Activated CD8-positive, alpha-beta T cell treated with anti-CD3 and anti-CD28 coated beads for 36 hours (primary cell): ENCODE results near the gene SFXN2. TPM values are rescaled to one million over a fixed set of nuclear protein-coding genes. Genes with fewer than 3 reads are reported as not detected.

Experiments
- ATAC-seq: fragments of 200-7000 bp; cut with Tn5 transposase; one replicate; pipeline ENCODE4 v1.10.0; 2021; ENCODE audit warnings: mild to moderate bottlenecking, moderate library complexity
- CTCF ChIA-PET: fragments of 350-600 bp; sonication (Branson Sonifier 250); formaldehyde crosslinking; loops from one replicate; lab custom pipeline; 2021; ENCODE audit warnings: antibody characterized with exemption; lab: Charles Lee
- POLR2A ChIA-PET: fragments of 350-600 bp; sonication (Branson Sonifier 250); formaldehyde crosslinking; loops from one replicate; lab custom pipeline; 2021; ENCODE audit warnings: antibody characterized with exemption; lab: Charles Lee
- DNase-seq: peaks from one replicate; pipeline ENCODE4 v3.0.0-alpha.2; 2020
- H3K27ac Mint-ChIP-seq: one replicate; pipeline ENCODE4 v1.8.0; 2021; ENCODE audit warnings: mild to moderate bottlenecking, mixed read lengths
- H3K27me3 Mint-ChIP-seq: one replicate; pipeline ENCODE4 v1.8.0; 2021; ENCODE audit warnings: mixed read lengths
- H3K36me3 Mint-ChIP-seq: one replicate; pipeline ENCODE4 v1.8.0; 2021; ENCODE audit warnings: low read depth, mixed read lengths
- H3K4me1 Mint-ChIP-seq: one replicate; pipeline ENCODE4 v1.8.0; 2021; ENCODE audit warnings: low read depth, mixed read lengths
- H3K4me3 Mint-ChIP-seq: one replicate; pipeline ENCODE4 v1.8.0; 2021; ENCODE audit warnings: mild to moderate bottlenecking, moderate library complexity, mixed read lengths
- H3K9me3 Mint-ChIP-seq: one replicate; pipeline ENCODE4 v1.8.0; 2021; ENCODE audit warnings: mixed read lengths
- CTCF ChIP-seq: fragments of 200-600 bp; IDR thresholded peaks from one replicate; pipeline ENCODE4 v1.8.0; 2022; ENCODE audit warnings: antibody characterized with exemption, mild to moderate bottlenecking
- intact Hi-C: fragments of 100-400 bp; cut with micrococcal nuclease; formaldehyde crosslinking; loops from one replicate; pipeline ENCODE4 v1.10.0; 2022
- total RNA-seq, 2 experiments: library from RNA; stranded (reverse); gene quantifications; one replicate each; pipeline ENCODE4 v1.2.3, GENCODE V29; 2021

The SFXN2 gene
- total RNA-seq, 2 experiments from 2014 or later = 12.8 to 16.3 TPM

GRCh38 chr10:102676534-102677315, 37.7 kb upstream of the SFXN2 start:
- H3K27ac Mint-ChIP-seq = no peak overlapping the region
- ChIA-PET POLR2A (interaction anchor here (0.6 to 4.1 kb wide), 6 partner anchors 8 to 38 kb away, joined by 3 to 25 read pairs (median 5); partner anchors contain the start of genes ARL3, SFXN2 and TRIM8), CTCF (interaction anchor here (0.6 to 4.6 kb wide), 8 partner anchors 8 to 128 kb away, joined by 3 to 22 read pairs (median 5); partner anchors contain the start of genes ARL3, SFXN2 and TRIM8)
- H3K9me3 Mint-ChIP-seq = no peaks in the 10 kb centered on the region
- peaks cover 51% of the 10 kb centered on the region for H3K4me1 Mint-ChIP-seq
- no peaks in the 10 kb centered on the region for H3K36me3 Mint-ChIP-seq
- no peak overlapping the region for H3K4me3 Mint-ChIP-seq
- no peak for ATAC-seq
- TF ChIP-seq CTCF = no peak
- no peak for DNase-seq
- H3K27me3 Mint-ChIP-seq = no peaks in the 10 kb centered on the region
- intact Hi-C loops = loop anchor here (5.0 kb wide), 1 partner anchor 36 kb away; the partner anchor contains the start of genes ARL3 and SFXN2

GRCh38 chr10:102677331-102678067, 36.9 kb upstream of the SFXN2 start:
- intact Hi-C loops = loop anchor here (5.0 kb wide), 1 partner anchor 35 kb away; the partner anchor contains the start of genes ARL3 and SFXN2
- no peak overlapping the region for H3K4me3 Mint-ChIP-seq
- ATAC-seq = no peak
- no peaks in the 10 kb centered on the region for H3K27me3 Mint-ChIP-seq
- H3K27ac Mint-ChIP-seq = no peak overlapping the region
- TF ChIP-seq CTCF = no peak
- DNase-seq = no peak
- H3K4me1 Mint-ChIP-seq = peaks cover 59% of the 10 kb centered on the region
- ChIA-PET CTCF (interaction anchor here (0.6 to 4.6 kb wide), 5 partner anchors 9 to 36 kb away, joined by 3 to 20 read pairs (median 3); partner anchors contain the start of genes ARL3 and SFXN2), POLR2A (interaction anchor here (0.6 to 2.3 kb wide), 3 partner anchors 9 to 36 kb away, joined by 3 to 5 read pairs (median 3); no protein-coding TSS in a partner anchor)
- no peaks in the 10 kb centered on the region for H3K9me3 Mint-ChIP-seq
- peaks cover 5% of the 10 kb centered on the region for H3K36me3 Mint-ChIP-seq

GRCh38 chr10:102678068-102678400, 36.4 kb upstream of the SFXN2 start:
- ChIA-PET CTCF (interaction anchor here (0.6 to 3.5 kb wide), 4 partner anchors 9 to 36 kb away, joined by 3 to 17 read pairs (median 3); partner anchors contain the start of genes ARL3 and SFXN2), POLR2A (no interaction called here)
- ATAC-seq = no peak
- no peak for DNase-seq
- peaks cover 5% of the 10 kb centered on the region for H3K36me3 Mint-ChIP-seq
- H3K4me3 Mint-ChIP-seq = no peak overlapping the region
- no peaks in the 10 kb centered on the region for H3K27me3 Mint-ChIP-seq
- no peak for TF ChIP-seq CTCF
- peaks cover 55% of the 10 kb centered on the region for H3K4me1 Mint-ChIP-seq
- intact Hi-C loops = loop anchor here (5.0 kb wide), 1 partner anchor 34 kb away; the partner anchor contains the start of genes ARL3 and SFXN2
- H3K27ac Mint-ChIP-seq = no peak overlapping the region
- no peaks in the 10 kb centered on the region for H3K9me3 Mint-ChIP-seq

GRCh38 chr10:102678842-102679289, 35.6 kb upstream of the SFXN2 start:
- H3K36me3 Mint-ChIP-seq = peaks cover 6% of the 10 kb centered on the region
- POLR2A ChIA-PET = interaction anchor here (0.6 to 1.2 kb wide), 2 partner anchors 22 to 514 kb away, joined by 3 read pairs; no protein-coding TSS in a partner anchor

More at GRCh38 chr10:102678842-102679289, 35.6 kb upstream of the SFXN2 start:
- Mint-ChIP-seq H3K27me3 (no peaks in the 10 kb centered on the region), H3K4me3 (no peak overlapping the region), H3K9me3 (no peaks in the 10 kb centered on the region), H3K4me1 (peaks cover 48% of the 10 kb centered on the region), H3K27ac (no peak overlapping the region)
- no peak for ATAC-seq
- intact Hi-C loops = loop anchor here (5.0 kb wide), 1 partner anchor 33 kb away; the partner anchor contains the start of genes ARL3 and SFXN2
- DNase-seq = peak; percentile 42
- TF ChIP-seq CTCF = peak; percentile 25
- CTCF ChIA-PET = interaction anchor here (0.9 to 3.5 kb wide), 4 partner anchors 8 to 35 kb away, joined by 3 to 17 read pairs (median 3); partner anchors contain the start of genes ARL3 and SFXN2
